KMS-11 (cell line): ENCODE data around the gene SEBOX.

Source experiments
- H2AFZ ChIP-seq: fragments of 200-600 bp; sonication (generic); 2 replicates; pipeline ENCODE4 v1.6.1; 2016; ENCODE audit warnings: antibody characterized with exemption, mixed run types, low read depth
- H3K27ac ChIP-seq: fragments of 200-600 bp; sonication (generic); 2 replicates; pipeline ENCODE4 v1.6.1; 2016; ENCODE audit warnings: mild to moderate bottlenecking, mixed run types
- H3K27me3 ChIP-seq: fragments of 200-600 bp; sonication (generic); 2 replicates; pipeline ENCODE4 v1.6.1; 2017; ENCODE audit warnings: mild to moderate bottlenecking, low read depth, mixed run types, moderate library complexity; ENCODE audit not compliant: insufficient read depth
- H3K36me3 ChIP-seq: fragments of 200-600 bp; sonication (generic); 2 replicates; pipeline ENCODE4 v1.6.1; 2017; ENCODE audit warnings: mild to moderate bottlenecking, mixed run types; ENCODE audit not compliant: insufficient read depth
- H3K4me1 ChIP-seq: fragments of 200-600 bp; sonication (generic); 2 replicates; pipeline ENCODE4 v1.6.1; 2016; ENCODE audit warnings: mild to moderate bottlenecking, low read depth, mixed run types; ENCODE audit not compliant: poor library complexity, severe bottlenecking
- H3K4me2 ChIP-seq: fragments of 200-600 bp; sonication (generic); 2 replicates; pipeline ENCODE4 v1.7.0; 2016; ENCODE audit warnings: mild to moderate bottlenecking, mixed run types
- H3K4me3 ChIP-seq: fragments of 200-600 bp; sonication (generic); IDR thresholded peaks from 2 replicates; pipeline ENCODE4 v1.6.1; 2017; ENCODE audit warnings: low read depth, low read length, mixed read lengths; ENCODE audit not compliant: insufficient read depth
- H3K79me2 ChIP-seq: fragments of 200-600 bp; sonication (generic); 2 replicates; pipeline ENCODE4 v1.6.1; 2016; ENCODE audit warnings: low read depth, mixed run types; ENCODE audit not compliant: insufficient read depth
- H3K9ac ChIP-seq: fragments of 200-600 bp; sonication (generic); 2 replicates; pipeline ENCODE4 v1.6.1; 2016; ENCODE audit warnings: mild to moderate bottlenecking, mixed run types
- H4K20me1 ChIP-seq: fragments of 200-600 bp; sonication (generic); 2 replicates; pipeline ENCODE4 v1.6.1; 2016; ENCODE audit warnings: mild to moderate bottlenecking, mixed run types; ENCODE audit not compliant: insufficient read depth
- TF ChIP-seq, protein P1 (sequence below): fragments of 200-600 bp; sonication (generic); conservative IDR thresholded peaks from 2 replicates; pipeline ENCODE4 v1.6.1; 2017; ENCODE audit warnings: low read depth, mild to moderate bottlenecking, antibody characterized with exemption, low read length, moderate library complexity, mixed read lengths

SEBOX gene

DNA sequence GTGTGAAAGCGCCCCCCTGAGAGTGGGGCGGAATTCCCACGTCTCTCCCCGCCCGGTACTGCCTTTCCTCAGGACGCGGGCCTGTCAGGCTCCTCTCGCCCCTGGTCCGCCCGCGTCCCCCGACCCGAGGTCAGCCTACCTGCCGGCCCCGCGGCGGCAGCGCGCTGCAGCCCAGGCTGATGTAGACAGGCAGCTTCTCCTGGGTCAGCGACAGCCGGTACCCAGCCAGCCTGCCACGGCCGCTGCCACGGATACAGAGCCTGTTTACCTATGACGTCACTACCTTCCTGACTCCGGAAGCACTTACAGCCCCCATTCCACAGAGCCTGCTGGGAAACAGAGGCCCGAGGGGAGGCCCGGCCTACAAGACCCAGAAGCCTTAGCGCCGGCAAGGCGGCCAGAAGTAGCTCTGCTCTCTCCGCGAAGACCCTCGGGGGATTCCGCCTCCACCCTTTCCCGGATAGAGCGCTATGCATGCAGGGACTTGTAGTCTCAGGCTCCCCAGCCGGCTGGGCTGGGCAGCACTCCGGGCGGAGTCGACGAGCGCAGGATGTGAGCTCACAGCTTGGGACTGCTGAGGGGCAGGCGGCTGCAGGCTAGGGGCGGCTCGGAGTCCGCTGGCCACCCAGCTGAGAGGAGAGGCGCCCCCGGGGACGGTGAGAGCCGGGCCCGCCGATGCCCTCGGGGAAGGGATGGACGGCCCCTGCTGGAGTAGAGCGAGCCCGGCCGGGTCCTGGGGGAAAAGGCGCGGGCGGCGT is 29.6 kb downstream of the SEBOX start, which contains the start of the genes IFT20 and TNFAIP1:
TSS of gene IFT20 (minus strand) at position 272 of the 758 bp plus-strand sequence. CDS start 3,487 bp downstream, outside the sequence.
TSS of gene TNFAIP1 (plus strand) at position 561 of the 758 bp plus-strand sequence. CDS start 3,761 bp downstream, outside the sequence.
- Histone ChIP-seq H4K20me1 (no peaks in the 10 kb centered on the region), H3K79me2 (no peaks in the 10 kb centered on the region; the same call in 1 of the 2 replicates), H3K27me3 (no peaks in the 10 kb centered on the region), H2AFZ (peak within 1 kb of the TSS; percentile 77), H3K4me3 (no peak within 1 kb of the TSS), H3K9ac (peak within 1 kb of the TSS; percentile 74), H3K36me3 (no peaks in the 10 kb centered on the region), H3K4me1 (peaks cover 15% of the 10 kb centered on the region), H3K27ac (peak within 1 kb of the TSS; percentile 63), H3K4me2 (peak within 1 kb of the TSS; percentile 91)
- TF ChIP-seq, protein P1, sequence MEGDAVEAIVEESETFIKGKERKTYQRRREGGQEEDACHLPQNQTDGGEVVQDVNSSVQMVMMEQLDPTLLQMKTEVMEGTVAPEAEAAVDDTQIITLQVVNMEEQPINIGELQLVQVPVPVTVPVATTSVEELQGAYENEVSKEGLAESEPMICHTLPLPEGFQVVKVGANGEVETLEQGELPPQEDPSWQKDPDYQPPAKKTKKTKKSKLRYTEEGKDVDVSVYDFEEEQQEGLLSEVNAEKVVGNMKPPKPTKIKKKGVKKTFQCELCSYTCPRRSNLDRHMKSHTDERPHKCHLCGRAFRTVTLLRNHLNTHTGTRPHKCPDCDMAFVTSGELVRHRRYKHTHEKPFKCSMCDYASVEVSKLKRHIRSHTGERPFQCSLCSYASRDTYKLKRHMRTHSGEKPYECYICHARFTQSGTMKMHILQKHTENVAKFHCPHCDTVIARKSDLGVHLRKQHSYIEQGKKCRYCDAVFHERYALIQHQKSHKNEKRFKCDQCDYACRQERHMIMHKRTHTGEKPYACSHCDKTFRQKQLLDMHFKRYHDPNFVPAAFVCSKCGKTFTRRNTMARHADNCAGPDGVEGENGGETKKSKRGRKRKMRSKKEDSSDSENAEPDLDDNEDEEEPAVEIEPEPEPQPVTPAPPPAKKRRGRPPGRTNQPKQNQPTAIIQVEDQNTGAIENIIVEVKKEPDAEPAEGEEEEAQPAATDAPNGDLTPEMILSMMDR = no peak

DNA sequence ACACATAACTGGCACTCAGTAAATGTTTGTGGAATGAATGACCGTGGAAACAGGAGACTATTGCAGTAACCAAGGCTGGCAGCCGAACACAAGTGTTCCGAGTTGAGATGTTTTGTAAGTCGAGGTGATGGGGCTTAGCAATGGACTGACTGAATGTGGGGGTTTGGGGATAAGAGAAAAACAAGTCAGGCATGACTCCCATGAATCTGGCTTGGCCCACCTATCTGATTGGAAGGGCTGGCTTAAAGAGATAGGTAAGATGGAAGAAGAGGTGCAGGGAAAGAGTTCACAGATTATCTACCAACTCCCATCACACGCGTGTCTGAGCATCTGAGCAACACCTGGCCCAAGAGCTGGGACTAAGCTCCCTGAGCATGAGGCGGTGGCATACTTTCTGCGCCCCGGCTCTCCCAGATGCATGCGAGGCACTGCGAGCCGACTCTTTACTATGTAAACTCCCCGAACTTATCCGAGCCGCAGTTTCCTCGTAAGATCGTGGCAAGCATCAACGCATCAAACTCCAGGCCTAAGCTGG is 30.3 kb downstream of the SEBOX start:
- Histone ChIP-seq H3K79me2 (no peaks in the 10 kb centered on the region; the same call in 1 of the 2 replicates), H3K27me3 (no peaks in the 10 kb centered on the region), H3K4me3 (no peak overlapping the region), H2AFZ (peak overlapping the region; percentile 77), H3K4me1 (peaks cover 15% of the 10 kb centered on the region), H3K27ac (peak overlapping the region; percentile 63), H3K4me2 (peak overlapping the region; percentile 91), H4K20me1 (no peaks in the 10 kb centered on the region), H3K36me3 (no peaks in the 10 kb centered on the region), H3K9ac (peak overlapping the region; percentile 74)
- TF ChIP-seq, protein P1 = no peak

DNA sequence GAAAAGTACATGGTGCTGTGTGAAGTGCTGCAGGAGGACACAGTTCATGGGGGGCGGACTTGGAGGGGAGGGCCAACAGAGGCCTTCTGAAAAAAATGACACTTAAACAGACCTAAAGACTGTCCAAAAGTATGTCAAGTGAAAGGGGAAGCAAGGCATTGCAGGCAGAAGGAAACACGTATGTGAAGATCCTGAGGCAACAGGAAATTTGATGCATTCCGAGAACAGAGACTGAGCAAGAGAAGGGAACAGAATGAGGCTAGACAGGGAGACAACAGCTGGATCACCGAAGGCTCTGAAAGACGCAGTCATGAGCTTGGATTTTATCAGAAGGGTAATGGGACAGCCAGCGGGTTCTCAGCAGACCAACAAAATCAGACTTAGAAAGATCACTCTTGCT is 30.8 kb downstream of the SEBOX start:
- TF ChIP-seq, protein P1 = no peak
- Histone ChIP-seq H3K79me2 (no peaks in the 10 kb centered on the region; the same call in 1 of the 2 replicates), H3K27me3 (no peaks in the 10 kb centered on the region), H3K36me3 (no peaks in the 10 kb centered on the region), H3K4me3 (no peak overlapping the region), H3K27ac (no peak overlapping the region), H3K9ac (no peak overlapping the region; the same call in 1 of the 2 replicates), H3K4me2 (peak overlapping the region; percentile 91), H2AFZ (no peak overlapping the region), H4K20me1 (no peaks in the 10 kb centered on the region), H3K4me1 (peaks cover 15% of the 10 kb centered on the region)

GRCh38 chr17:28333083-28333746 is 31.8 kb downstream of the SEBOX start:
- Histone ChIP-seq H3K4me2 (no peak overlapping the region), H3K27ac (no peak overlapping the region), H2AFZ (no peak overlapping the region), H4K20me1 (no peaks in the 10 kb centered on the region), H3K4me1 (peaks cover 15% of the 10 kb centered on the region), H3K36me3 (no peaks in the 10 kb centered on the region), H3K27me3 (no peaks in the 10 kb centered on the region), H3K9ac (no peak overlapping the region), H3K79me2 (no peaks in the 10 kb centered on the region; the same call in 1 of the 2 replicates), H3K4me3 (no peak overlapping the region)
- TF ChIP-seq, protein P1 = no peak
